HG03066 (cell line): ENCODE data around the gene ZDHHC24.

ENCODE experiments used
- ATAC-seq: cut with Tn5 transposase; IDR thresholded peaks from one replicate; pipeline ENCODE4 v1.9.1; 2021; ENCODE audit warnings: low read depth; ENCODE audit not compliant: unreplicated experiment

The ZDHHC24 gene

GRCh38 chr11:66475349-66476172 is 70.3 kb downstream of the ZDHHC24 start:
- ATAC-seq = no peak

GRCh38 chr11:66473608-66474515 is 72.0 kb downstream of the ZDHHC24 start:
- no peak for ATAC-seq

- ATAC-seq = no peak
These were observed 72.7 kb downstream of the ZDHHC24 start for GRCh38 chr11:66473167-66473566.

- no peak for ATAC-seq
These were observed 73.8 kb downstream of the ZDHHC24 start for GRCh38 chr11:66472054-66472453.

- ATAC-seq = no peak
These were observed 74.7 kb downstream of the ZDHHC24 start for GRCh38 chr11:66471142-66471541.
